ENCODE results near the gene MKRN3.

MKRN3 gene

GRCh38 chr15:23566651-23567050, 1.2 kb downstream of the MKRN3 start:
- peak overlapping the region; percentile 48 for H3K4me3 ChIP-seq (ENCODE audit: low read length)
- no peak for TF ChIP-seq CTCF (IDR thresholded peaks at IDR 0.05; ENCODE audit: insufficient read depth, low read depth, low read length, missing control alignments)
- peak; percentile 63 for DNase-seq (ENCODE audit: low read depth)

GRCh38 chr15:23567921-23568320, 2.4 kb downstream of the MKRN3 start:
- no peak for TF ChIP-seq CTCF (IDR thresholded peaks at IDR 0.05; ENCODE audit: insufficient read depth, low read depth, low read length, missing control alignments)

GRCh38 chr15:23569151-23569925, 3.9 kb downstream of the MKRN3 start:
- DNase-seq (ENCODE audit: low read depth) = peak; percentile 8
- H3K4me3 ChIP-seq (ENCODE audit: low read length) = no peak overlapping the region
- TF ChIP-seq CTCF (IDR thresholded peaks at IDR 0.05; ENCODE audit: insufficient read depth, low read depth, low read length, missing control alignments) = no peak

More at GRCh38 chr15:23567921-23568320, 2.4 kb downstream of the MKRN3 start:
- DNase-seq (ENCODE audit: low read depth) = no peak
- H3K4me3 ChIP-seq (ENCODE audit: low read length) = no peak overlapping the region

- DNase-seq (ENCODE audit: low read depth) = no peak
- H3K4me3 ChIP-seq (ENCODE audit: low read length) = no peak overlapping the region
- no peak for TF ChIP-seq CTCF (IDR thresholded peaks at IDR 0.05; ENCODE audit: insufficient read depth, low read depth, low read length, missing control alignments)
These were observed 5.0 kb downstream of the MKRN3 start for GRCh38 chr15:23570486-23570885.

GRCh38 chr15:23572844-23573243, 7.4 kb downstream of the MKRN3 start:
- H3K4me3 ChIP-seq (ENCODE audit: low read length) = no peak overlapping the region
- DNase-seq (ENCODE audit: low read depth) = no peak
- no peak for TF ChIP-seq CTCF (IDR thresholded peaks at IDR 0.05; ENCODE audit: insufficient read depth, low read depth, low read length, missing control alignments)

GRCh38 chr15:23574742-23575141, 9.3 kb downstream of the MKRN3 start:
- no peak for TF ChIP-seq CTCF (IDR thresholded peaks at IDR 0.05; ENCODE audit: insufficient read depth, low read depth, low read length, missing control alignments)
- H3K4me3 ChIP-seq (ENCODE audit: low read length) = no peak overlapping the region
- DNase-seq (ENCODE audit: low read depth) = no peak

GRCh38 chr15:23576061-23576460, 10.6 kb downstream of the MKRN3 start:
- no peak overlapping the region for H3K4me3 ChIP-seq (ENCODE audit: low read length)
- TF ChIP-seq CTCF (IDR thresholded peaks at IDR 0.05; ENCODE audit: insufficient read depth, low read depth, low read length, missing control alignments) = no peak
- DNase-seq (ENCODE audit: low read depth) = no peak

Measured in epithelial cell of esophagus (primary cell).